Renal cortex interstitium (tissue), 11 donors: ENCODE measurements around the gene AP4S1. TPM values are rescaled to one million over a fixed set of nuclear protein-coding genes. Genes with fewer than 3 reads are reported as not detected.
"Not testable (repeated sequence)": the region's sequence is repeated elsewhere in the genome, so short reads cannot be mapped to it uniquely, and the experiment has no call there.

Source experiments
- DNase-seq, 11 donors: peaks; one replicate each; pipeline ENCODE4 v3.0.0-alpha.2; 2013; ENCODE audit warnings: low read depth in 9 of 11, low spot score in 4 of 11; ENCODE audit errors: extremely low read depth in 1 of 11
- polyA plus RNA-seq, 3 donors: library from polyadenylated mRNA; unstranded; fragments of 120-200 nt; gene quantifications; one replicate each; pipeline ENCODE4 v1.2.1, GENCODE V29; 2013; ENCODE audit not compliant: insufficient read length in 3 of 3

Gene AP4S1
- polyA plus RNA-seq, 3 donors, result 15.9 to 20.2 (median 19.0) TPM

- no peak for DNase-seq
Measured at GRCh38 chr14:31000629-31001338, 24.7 kb upstream of the AP4S1 start.

- no peak for DNase-seq
Measured at GRCh38 chr14:31001339-31001658, 24.1 kb upstream of the AP4S1 start.

GRCh38 chr14:31003284-31003683, 22.2 kb upstream of the AP4S1 start:
- DNase-seq, result no peak

- DNase-seq, result not testable (repeated sequence)
Measured at GRCh38 chr14:31004007-31004406, 21.4 kb upstream of the AP4S1 start.

GRCh38 chr14:31006703-31007102, 18.7 kb upstream of the AP4S1 start:
- DNase-seq, result no peak

- no peak for DNase-seq
Measured at GRCh38 chr14:31009836-31010574, 15.4 kb upstream of the AP4S1 start.

GRCh38 chr14:31010935-31011334, 14.5 kb upstream of the AP4S1 start:
- DNase-seq, result no peak

GRCh38 chr14:31013841-31014240, 11.6 kb upstream of the AP4S1 start:
- DNase-seq, result no peak

- DNase-seq, result no peak
Measured at GRCh38 chr14:31018057-31018645, 7.3 kb upstream of the AP4S1 start.

GRCh38 chr14:31020834-31021575, 4.4 kb upstream of the AP4S1 start:
- DNase-seq, result no peak

GRCh38 chr14:31021576-31021949, 3.9 kb upstream of the AP4S1 start:
- DNase-seq, result no peak

- no peak for DNase-seq
Measured at GRCh38 chr14:31022386-31022785, 3.1 kb upstream of the AP4S1 start.

- DNase-seq, result no peak
Measured at GRCh38 chr14:31024010-31024480, 1.4 kb upstream of the AP4S1 start.

- peak in 3 of 11 donors; percentile 5 to 23 (median 10) for DNase-seq
Measured at GRCh38 chr14:31024577-31025366, 677 bp upstream of the AP4S1 start.

GRCh38 chr14:31026077-31026449, 614 bp downstream of the AP4S1 start, which contains the start of gene STRN3:
Gene STRN3, minus strand, starts transcription at chr14:31026379. Its CDS starts 194 bp downstream, at chr14:31026185.
- DNase-seq, result peak in 1 of 11 donors; percentile 18

GRCh38 chr14:31026450-31027235, 1.2 kb downstream of the AP4S1 start:
- DNase-seq, result peak; percentile 91 to 97 (median 94)

- no peak for DNase-seq
Measured at GRCh38 chr14:31027847-31028246, 2.4 kb downstream of the AP4S1 start.
